ENCODE data around the gene SLC5A12. TPM values are rescaled to one million over a fixed set of nuclear protein-coding genes. Genes with fewer than 3 reads are reported as not detected.

The SLC5A12 gene
- total RNA-seq, 1 experiment from 2014 or later: not detected

- H3K27ac ChIP-seq (ENCODE audit: low read length): no peak overlapping the region
- no TSS peak for BruUV-seq (replicated peaks)
- CTCF ChIA-PET: no interaction called here
- no peak for TF ChIP-seq SIN3A (IDR thresholded peaks at IDR 0.05; ENCODE audit: borderline replicate concordance, insufficient read depth, low read depth, low read length)
- TF ChIP-seq POLR2AphosphoS5 (IDR thresholded peaks at IDR 0.05; ENCODE audit: low read depth, low read length): no peak
- TF ChIP-seq, protein P1, sequence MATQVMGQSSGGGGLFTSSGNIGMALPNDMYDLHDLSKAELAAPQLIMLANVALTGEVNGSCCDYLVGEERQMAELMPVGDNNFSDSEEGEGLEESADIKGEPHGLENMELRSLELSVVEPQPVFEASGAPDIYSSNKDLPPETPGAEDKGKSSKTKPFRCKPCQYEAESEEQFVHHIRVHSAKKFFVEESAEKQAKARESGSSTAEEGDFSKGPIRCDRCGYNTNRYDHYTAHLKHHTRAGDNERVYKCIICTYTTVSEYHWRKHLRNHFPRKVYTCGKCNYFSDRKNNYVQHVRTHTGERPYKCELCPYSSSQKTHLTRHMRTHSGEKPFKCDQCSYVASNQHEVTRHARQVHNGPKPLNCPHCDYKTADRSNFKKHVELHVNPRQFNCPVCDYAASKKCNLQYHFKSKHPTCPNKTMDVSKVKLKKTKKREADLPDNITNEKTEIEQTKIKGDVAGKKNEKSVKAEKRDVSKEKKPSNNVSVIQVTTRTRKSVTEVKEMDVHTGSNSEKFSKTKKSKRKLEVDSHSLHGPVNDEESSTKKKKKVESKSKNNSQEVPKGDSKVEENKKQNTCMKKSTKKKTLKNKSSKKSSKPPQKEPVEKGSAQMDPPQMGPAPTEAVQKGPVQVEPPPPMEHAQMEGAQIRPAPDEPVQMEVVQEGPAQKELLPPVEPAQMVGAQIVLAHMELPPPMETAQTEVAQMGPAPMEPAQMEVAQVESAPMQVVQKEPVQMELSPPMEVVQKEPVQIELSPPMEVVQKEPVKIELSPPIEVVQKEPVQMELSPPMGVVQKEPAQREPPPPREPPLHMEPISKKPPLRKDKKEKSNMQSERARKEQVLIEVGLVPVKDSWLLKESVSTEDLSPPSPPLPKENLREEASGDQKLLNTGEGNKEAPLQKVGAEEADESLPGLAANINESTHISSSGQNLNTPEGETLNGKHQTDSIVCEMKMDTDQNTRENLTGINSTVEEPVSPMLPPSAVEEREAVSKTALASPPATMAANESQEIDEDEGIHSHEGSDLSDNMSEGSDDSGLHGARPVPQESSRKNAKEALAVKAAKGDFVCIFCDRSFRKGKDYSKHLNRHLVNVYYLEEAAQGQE (IDR thresholded peaks at IDR 0.05; ENCODE audit: insufficient read depth in 1 of 2, low read depth in 2 of 2, low read length in 1 of 2): no peak
- no peak for TF ChIP-seq CTCF (IDR thresholded peaks at IDR 0.05)
- no peak for TF ChIP-seq TCF7L2 (IDR thresholded peaks at IDR 0.05; ENCODE audit: low read depth, low read length)
- in situ Hi-C loops (cut with HindIII; ENCODE audit: low pct_unique_long_range_greater_than_20kb, low sequenced_read_pairs): no loop called here
- POLR2A ChIA-PET: no interaction called here
- no peaks in the 10 kb centered on the region for H3K36me3 ChIP-seq (ENCODE audit: control insufficient read depth, insufficient read depth, low read length)
- no peaks in the 10 kb centered on the region for H3K27me3 ChIP-seq (ENCODE audit: control insufficient read depth, insufficient read depth, low read length)
- no peaks in the 10 kb centered on the region for H3K9me3 ChIP-seq (ENCODE audit: control insufficient read depth, insufficient read depth, low read depth, low read length)
- ATAC-seq: no peak
- intact Hi-C loops (cut with micrococcal nuclease; ENCODE audit: unreplicated experiment): no loop called here
- no peak for DNase-seq (ENCODE audit: low read depth, low spot score)
- H3K4me1 ChIP-seq (ENCODE audit: control insufficient read depth, insufficient read depth, low read length): no peaks in the 10 kb centered on the region
- H3K4me3 ChIP-seq (ENCODE audit: low read depth in 2 of 2, low read length in 2 of 2): no peak overlapping the region
These were observed 98.7 kb downstream of the SLC5A12 start for GRCh38 chr11:26623076-26623659.

DNA sequence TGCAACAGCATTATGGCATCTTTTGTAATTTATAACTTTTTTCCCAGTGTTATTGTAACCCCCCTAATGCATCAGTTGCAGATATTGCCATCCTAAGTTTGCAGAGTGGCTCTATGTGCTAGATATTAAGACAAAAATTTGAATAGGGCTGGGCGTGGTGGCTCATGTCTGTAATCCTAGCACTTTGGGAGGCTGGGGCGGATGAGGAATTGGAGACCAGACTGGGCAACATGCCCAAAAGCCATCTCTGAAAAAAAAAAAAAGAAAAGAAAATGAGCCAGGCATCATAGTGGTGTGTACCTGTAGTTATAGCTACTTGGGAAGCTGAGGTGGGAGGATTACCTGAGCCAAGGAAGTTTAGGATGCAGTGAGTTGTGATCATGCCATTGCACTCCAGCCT lies 99.7 kb downstream of the SLC5A12 start:
- in situ Hi-C loops (cut with HindIII; ENCODE audit: low pct_unique_long_range_greater_than_20kb, low sequenced_read_pairs) (no loop called here), intact Hi-C loops (cut with micrococcal nuclease; ENCODE audit: unreplicated experiment) (no loop called here)
- Histone ChIP-seq H3K27ac (ENCODE audit: low read length) (no peak overlapping the region), H3K36me3 (ENCODE audit: control insufficient read depth, insufficient read depth, low read length) (no peaks in the 10 kb centered on the region), H3K27me3 (ENCODE audit: control insufficient read depth, insufficient read depth, low read length) (no peaks in the 10 kb centered on the region), H3K9me3 (ENCODE audit: control insufficient read depth, insufficient read depth, low read depth, low read length) (no peaks in the 10 kb centered on the region), H3K4me1 (ENCODE audit: control insufficient read depth, insufficient read depth, low read length) (no peaks in the 10 kb centered on the region), H3K4me3 (ENCODE audit: low read depth in 2 of 2, low read length in 2 of 2) (no peak overlapping the region)
- ATAC-seq (no peak), DNase-seq (ENCODE audit: low read depth, low spot score) (no peak)
- ChIA-PET POLR2A (no interaction called here), CTCF (no interaction called here)
- TF ChIP-seq, protein P1 (IDR thresholded peaks at IDR 0.05; ENCODE audit: insufficient read depth in 1 of 2, low read depth in 2 of 2, low read length in 1 of 2): no peak
- TF ChIP-seq POLR2AphosphoS5 (IDR thresholded peaks at IDR 0.05; ENCODE audit: low read depth, low read length) (no peak), CTCF (IDR thresholded peaks at IDR 0.05) (no peak), SIN3A (IDR thresholded peaks at IDR 0.05; ENCODE audit: borderline replicate concordance, insufficient read depth, low read depth, low read length) (no peak), TCF7L2 (IDR thresholded peaks at IDR 0.05; ENCODE audit: low read depth, low read length) (no peak)
- BruUV-seq (replicated peaks): no TSS peak
